Keratinocyte (primary cell): ENCODE data around the gene PDK2. TPM values are rescaled to one million over a fixed set of nuclear protein-coding genes. Genes with fewer than 3 reads are reported as not detected.

Experiments used
- DNase-seq: peaks from one replicate; pipeline ENCODE4 v3.0.0-alpha.2; 2011; ENCODE audit warnings: low read depth, missing footprints, low spot score
- FAIRE-seq: peaks from 2 replicates; lab custom pipeline; 2011; peaks lifted over from hg19 to GRCh38; lab: Jason Lieb, UNC
- H2AFZ ChIP-seq: 2 replicates; pipeline ENCODE4 v1.6.0; 2012; ENCODE audit warnings: low read length, control low read depth, inconsistent platforms; ENCODE audit not compliant: control insufficient read depth
- H3K27ac ChIP-seq: 2 replicates; pipeline ENCODE4 v1.5.1; 2011; ENCODE audit warnings: low read length; ENCODE audit not compliant: control insufficient read depth, insufficient read depth
- H3K27me3 ChIP-seq: 3 replicates; pipeline ENCODE4 v1.6.0; 2011; ENCODE audit warnings: low read length; ENCODE audit not compliant: control insufficient read depth, insufficient read depth; ENCODE audit errors: extremely low read depth
- H3K36me3 ChIP-seq, 2 experiments: 2 replicates in 1 of 2; 3 replicates in 1 of 2; pipeline ENCODE4 v1.5.1; 2011; ENCODE audit warnings: low read length in 2 of 2, mild to moderate bottlenecking in 1 of 2; ENCODE audit not compliant: control insufficient read depth in 2 of 2, insufficient read depth in 2 of 2; ENCODE audit errors: extremely low read depth in 1 of 2
- H3K4me1 ChIP-seq: 3 replicates; pipeline ENCODE4 v1.5.1; 2011; ENCODE audit warnings: low read length; ENCODE audit not compliant: control insufficient read depth, insufficient read depth; ENCODE audit errors: extremely low read depth
- H3K4me2 ChIP-seq: 3 replicates; pipeline ENCODE4 v1.6.0; 2011; ENCODE audit warnings: low read depth, low read length; ENCODE audit not compliant: control insufficient read depth, insufficient read depth; ENCODE audit errors: extremely low read depth
- H3K4me3 ChIP-seq, 3 experiments: fragments of 200-600 bp in 1 of 3; sonication (generic) in 1 of 3; 2 replicates in 2 of 3; 3 replicates in 1 of 3; pipeline ENCODE4 v1.5.1; 2011 to 2016; ENCODE audit warnings: low read length in 3 of 3, mild to moderate bottlenecking in 3 of 3, control low read depth in 2 of 3, inconsistent platforms in 1 of 3, low read depth in 1 of 3, mixed read lengths in 1 of 3, mixed run types in 1 of 3, moderate library complexity in 1 of 3; ENCODE audit not compliant: control insufficient read depth in 2 of 3, insufficient read depth in 2 of 3; ENCODE audit errors: extremely low read depth in 1 of 3
- H3K79me2 ChIP-seq: 2 replicates; pipeline ENCODE4 v1.6.0; 2012; ENCODE audit warnings: low read length; ENCODE audit not compliant: control insufficient read depth, insufficient read depth
- H3K9ac ChIP-seq: 3 replicates; pipeline ENCODE4 v1.6.0; 2011; ENCODE audit warnings: low read length; ENCODE audit not compliant: control insufficient read depth, insufficient read depth; ENCODE audit errors: extremely low read depth
- H3K9me1 ChIP-seq: 3 replicates; pipeline ENCODE4 v1.6.0; 2011; ENCODE audit warnings: low read length; ENCODE audit not compliant: control insufficient read depth, insufficient read depth; ENCODE audit errors: extremely low read depth
- H3K9me3 ChIP-seq: 2 replicates; pipeline ENCODE4 v1.5.1; 2012; ENCODE audit warnings: low read depth, low read length; ENCODE audit not compliant: control insufficient read depth
- H4K20me1 ChIP-seq: 3 replicates; pipeline ENCODE4 v1.6.0; 2011; ENCODE audit warnings: low read length; ENCODE audit not compliant: control insufficient read depth, insufficient read depth; ENCODE audit errors: extremely low read depth
- CTCF ChIP-seq, 3 experiments: IDR thresholded peaks in 1 of 3; conservative IDR thresholded peaks in 1 of 3; optimal IDR thresholded peaks in 1 of 3; 2 replicates in 2 of 3; 3 replicates in 1 of 3; pipeline versions ENCODE3 to v1.5.1; 2011; ENCODE audit warnings: low read length in 3 of 3, mild to moderate bottlenecking in 3 of 3, moderate library complexity in 2 of 3, control low read depth in 1 of 3, inconsistent platforms in 1 of 3; ENCODE audit not compliant: insufficient read depth in 2 of 3; ENCODE audit errors: extremely low read depth in 1 of 3
- EZH2 ChIP-seq: IDR thresholded peaks from one replicate; pipeline ENCODE4 v1.6.1; 2012; ENCODE audit warnings: inconsistent platforms, mild to moderate bottlenecking, low read length, moderate library complexity
- dilution Hi-C: fragments of 300-500 bp; cut with MboI; formaldehyde crosslinking; loops from one replicate; pipeline ENCODE4 v1.7.0; 2020; ENCODE audit warnings: low sequenced_read_pairs; ENCODE audit not compliant: extremely low pct_ligation_motif_present
- polyA plus RNA-seq, 5 experiments: library from polyadenylated mRNA; depleted of rRNA in 3 of 5; stranded (reverse) in 3 of 5; stranded (forward) in 1 of 5; unstranded in 1 of 5; fragments of >200 nt; gene quantifications; 1 replicate in 1 of 5; 2 replicates in 3 of 5; 3 replicates in 1 of 5; pipeline versions ENCODE4 v1.2.1 to v1.2.3, GENCODE V29; 2011 to 2012; ENCODE audit warnings: missing spikeins in 2 of 5, low read depth in 1 of 5, low replicate concordance in 1 of 5

The PDK2 gene
- polyA plus RNA-seq, 1 donor (not counting 4 experiments of a cell fraction or from before 2014, with no cell fraction given), result 7.5 TPM

GRCh38 chr17:50122945-50123344 lies 27.8 kb downstream of the PDK2 start:
- no peak overlapping the region for H3K27ac ChIP-seq
- DNase-seq (no peak), FAIRE-seq (no peak)
- H3K9me1 ChIP-seq, result no peaks in the 10 kb centered on the region
- H3K9ac ChIP-seq, result no peak overlapping the region
- no peak overlapping the region for H3K4me3 ChIP-seq
- no peaks in the 10 kb centered on the region for H3K79me2 ChIP-seq
- no peaks in the 10 kb centered on the region for H3K9me3 ChIP-seq
- no peak overlapping the region for H3K4me2 ChIP-seq
- dilution Hi-C loops, result no loop called here
- peaks cover 10% of the 10 kb centered on the region for H3K4me1 ChIP-seq
- TF ChIP-seq CTCF (optimal IDR thresholded peaks at IDR 0.05 in 1 of 3, IDR thresholded peaks at IDR 0.05 in 1 of 3, conservative IDR thresholded peaks at IDR 0.05 in 1 of 3; ENCODE audit: extremely low read depth in 1 of 3, insufficient read depth in 2 of 3, low read length in 3 of 3), result no peak
- TF ChIP-seq EZH2, result no peak
- H3K36me3 ChIP-seq, result no peaks in the 10 kb centered on the region
- no peaks in the 10 kb centered on the region for H4K20me1 ChIP-seq
- peaks cover 23% of the 10 kb centered on the region for H3K27me3 ChIP-seq
- no peak overlapping the region for H2AFZ ChIP-seq

GRCh38 chr17:50123649-50124349 lies 28.6 kb downstream of the PDK2 start:
- Histone ChIP-seq H3K36me3 (no peaks in the 10 kb centered on the region), H3K4me3 (no peak overlapping the region), H3K4me2 (no peak overlapping the region), H3K79me2 (no peaks in the 10 kb centered on the region), H3K9me1 (no peaks in the 10 kb centered on the region), H3K9me3 (no peaks in the 10 kb centered on the region), H2AFZ (peak overlapping the region; percentile 74), H3K27ac (no peak overlapping the region), H3K27me3 (peaks cover 25% of the 10 kb centered on the region), H3K4me1 (peaks cover 12% of the 10 kb centered on the region), H4K20me1 (no peaks in the 10 kb centered on the region), H3K9ac (no peak overlapping the region)
- no peak for DNase-seq
- FAIRE-seq, result peak; percentile 29
- dilution Hi-C loops, result no loop called here
- no peak for TF ChIP-seq CTCF (optimal IDR thresholded peaks at IDR 0.05 in 1 of 3, IDR thresholded peaks at IDR 0.05 in 1 of 3, conservative IDR thresholded peaks at IDR 0.05 in 1 of 3; ENCODE audit: extremely low read depth in 1 of 3, insufficient read depth in 2 of 3, low read length in 3 of 3)
- no peak for TF ChIP-seq EZH2
